CD4-positive, alpha-beta T cell (primary cell): ENCODE data around the gene DPAGT1. TPM values are rescaled to one million over a fixed set of nuclear protein-coding genes. Genes with fewer than 3 reads are reported as not detected.

Source experiments
- ATAC-seq: fragments of 200-7000 bp; cut with Tn5 transposase; one replicate; pipeline ENCODE4 v1.10.0; 2022; ENCODE audit warnings: mild to moderate bottlenecking; ENCODE audit not compliant: poor library complexity
- CTCF ChIA-PET: fragments of 350-600 bp; sonication (Branson Sonifier 250); formaldehyde crosslinking; loops from one replicate; lab custom pipeline; 2021; ENCODE audit warnings: antibody characterized with exemption, inconsistent platforms; lab: Charles Lee
- POLR2A ChIA-PET: fragments of 350-600 bp; sonication (Branson Sonifier 250); formaldehyde crosslinking; loops from one replicate; lab custom pipeline; 2021; ENCODE audit warnings: antibody characterized with exemption, inconsistent platforms; lab: Charles Lee
- DNase-seq, 14 experiments: peaks; one replicate each; pipeline ENCODE4 v3.0.0-alpha.2; 2013 to 2020; ENCODE audit warnings: mixed read lengths in 2 of 14
- H3K27ac ChIP-seq, 2 donors: one replicate each; pipeline versions ENCODE4 v1.5.1 to v1.7.0; 2013; ENCODE audit warnings: low read length in 2 of 2, low read depth in 1 of 2, mild to moderate bottlenecking in 1 of 2
- H3K27me3 ChIP-seq, 2 experiments: 1 replicate in 1 of 2; 2 replicates in 1 of 2; pipeline versions ENCODE4 v1.6.1 to v1.7.0; 2013; ENCODE audit warnings: low read length in 2 of 2, control low read depth in 1 of 2, mild to moderate bottlenecking in 1 of 2, moderate library complexity in 1 of 2; ENCODE audit not compliant: insufficient read depth in 2 of 2, control insufficient read depth in 1 of 2
- H3K36me3 ChIP-seq: one replicate; pipeline ENCODE4 v1.6.1; 2013; ENCODE audit warnings: low read length, control low read depth; ENCODE audit not compliant: insufficient read depth
- H3K4me1 ChIP-seq: one replicate; pipeline ENCODE4 v1.6.1; 2013; ENCODE audit warnings: low read length, control low read depth; ENCODE audit not compliant: insufficient read depth
- H3K4me3 ChIP-seq: one replicate; pipeline ENCODE4 v1.5.1; 2013; ENCODE audit warnings: mild to moderate bottlenecking, low read length, moderate library complexity
- H3K9me3 ChIP-seq, 2 experiments: 1 replicate in 1 of 2; 2 replicates in 1 of 2; pipeline versions ENCODE4 v1.6.1 to v1.7.0; 2013; ENCODE audit warnings: low read length in 2 of 2, mild to moderate bottlenecking in 2 of 2, control low read depth in 1 of 2, moderate library complexity in 1 of 2; ENCODE audit not compliant: control insufficient read depth in 1 of 2, insufficient read depth in 1 of 2
- H3K27ac Mint-ChIP-seq: one replicate; pipeline ENCODE4 v1.8.0; 2020; ENCODE audit warnings: mixed read lengths
- H3K27me3 Mint-ChIP-seq: one replicate; pipeline ENCODE4 v1.8.0; 2021; ENCODE audit warnings: mixed read lengths
- H3K36me3 Mint-ChIP-seq: one replicate; pipeline ENCODE4 v1.8.0; 2021; ENCODE audit warnings: low read depth, mixed read lengths
- H3K4me1 Mint-ChIP-seq: one replicate; pipeline ENCODE4 v1.8.0; 2021; ENCODE audit warnings: low read depth, mixed read lengths
- H3K4me3 Mint-ChIP-seq: one replicate; pipeline ENCODE4 v1.8.0; 2020; ENCODE audit warnings: mild to moderate bottlenecking, mixed read lengths
- H3K9me3 Mint-ChIP-seq: one replicate; pipeline ENCODE4 v1.8.0; 2020; ENCODE audit warnings: mixed read lengths
- CTCF ChIP-seq: fragments of 200-600 bp; IDR thresholded peaks from one replicate; pipeline ENCODE4 v1.8.0; 2022; ENCODE audit warnings: antibody characterized with exemption, mild to moderate bottlenecking
- intact Hi-C, 2 experiments: fragments of 100-400 bp; cut with DNase I in 1 of 2; cut with micrococcal nuclease in 1 of 2; formaldehyde crosslinking; loops; one replicate each; pipeline versions ENCODE4 v1.15.1 to v1.9.0; 2023 to 2025; cut with DNase I, micrococcal nuclease
- total RNA-seq, 174 experiments: library from RNA in 2 of 174; stranded (reverse) in 2 of 174; gene quantifications; one replicate each; pipeline ENCODE4 v1.2.3 and lab custom pipeline; 2021 to 2026

Gene DPAGT1
- total RNA-seq, 2 experiments from 2014 or later, result 9.5 to 11.7 TPM

GRCh38 chr11:119108857-119109221 is 7.2 kb upstream of the DPAGT1 start:
- intact Hi-C loops, result loop anchor here (2.0 to 10.0 kb wide), 3 partner anchors 14 to 534 kb away; partner anchors contain the start of gene ARCN1 (in 1 of the 2)
- H3K27me3 ChIP-seq, result no peaks in the 10 kb centered on the region

GRCh38 chr11:119108146-119108856 is 6.6 kb upstream of the DPAGT1 start:
- peak overlapping the region; percentile 43 to 72 for H3K27ac ChIP-seq
- POLR2A ChIA-PET, result interaction anchor here (1.0 to 3.7 kb wide), 9 partner anchors 7 to 169 kb away, joined by 3 to 38 read pairs (median 19); partner anchors contain the start of genes HINFP, RPS25, TRAPPC4 and VPS11
- no peaks in the 10 kb centered on the region for H3K27me3 ChIP-seq
- DNase-seq, result peak in 8 of 14 experiments; percentile 16 to 64 (median 44)
- no peaks in the 10 kb centered on the region for H3K9me3 Mint-ChIP-seq
- H3K4me3 ChIP-seq, result peak overlapping the region; percentile 92
- CTCF ChIA-PET, result interaction anchor here (0.6 to 1.0 kb wide), 2 partner anchors 75 to 230 kb away, joined by 3 read pairs; no protein-coding TSS in a partner anchor
- H3K4me3 Mint-ChIP-seq, result peak overlapping the region; percentile 81
- no peaks in the 10 kb centered on the region for H3K27me3 Mint-ChIP-seq
- no peaks in the 10 kb centered on the region for H3K9me3 ChIP-seq
- intact Hi-C loops, result loop anchor here (2.0 to 10.0 kb wide), 3 partner anchors 14 to 534 kb away; partner anchors contain the start of gene ARCN1 (in 1 of the 2)
- H3K36me3 Mint-ChIP-seq, result peaks cover 45% of the 10 kb centered on the region
- peaks cover 34% of the 10 kb centered on the region for H3K36me3 ChIP-seq
- peaks cover 39% of the 10 kb centered on the region for H3K4me1 ChIP-seq
- TF ChIP-seq CTCF, result no peak
- ATAC-seq, result peak; percentile 51
- peaks cover 50% of the 10 kb centered on the region for H3K4me1 Mint-ChIP-seq
- H3K27ac Mint-ChIP-seq, result peak overlapping the region; percentile 82

More at GRCh38 chr11:119108857-119109221, 7.2 kb upstream of the DPAGT1 start:
- POLR2A ChIA-PET, result interaction anchor here (1.0 to 3.7 kb wide), 8 partner anchors 10 to 168 kb away, joined by 3 to 33 read pairs (median 6); partner anchors contain the start of genes HINFP, HMBS, RPS25 and TRAPPC4
- ATAC-seq (no peak), DNase-seq (no peak)
- Mint-ChIP-seq H3K9me3 (no peaks in the 10 kb centered on the region), H3K36me3 (peaks cover 50% of the 10 kb centered on the region), H3K4me3 (peak overlapping the region; percentile 81), H3K27me3 (no peaks in the 10 kb centered on the region), H3K27ac (peak overlapping the region; percentile 82), H3K4me1 (peaks cover 47% of the 10 kb centered on the region)
- no peak for TF ChIP-seq CTCF
- H3K27ac ChIP-seq, result peak overlapping the region; percentile 55 to 72
- CTCF ChIA-PET, result interaction anchor here (0.6 kb wide), 1 partner anchor 76 kb away, joined by 3 read pairs; no protein-coding TSS in a partner anchor
- peak overlapping the region; percentile 92 for H3K4me3 ChIP-seq
- H3K4me1 ChIP-seq, result peaks cover 43% of the 10 kb centered on the region
- H3K9me3 ChIP-seq, result no peaks in the 10 kb centered on the region
- H3K36me3 ChIP-seq, result peaks cover 39% of the 10 kb centered on the region

DNA sequence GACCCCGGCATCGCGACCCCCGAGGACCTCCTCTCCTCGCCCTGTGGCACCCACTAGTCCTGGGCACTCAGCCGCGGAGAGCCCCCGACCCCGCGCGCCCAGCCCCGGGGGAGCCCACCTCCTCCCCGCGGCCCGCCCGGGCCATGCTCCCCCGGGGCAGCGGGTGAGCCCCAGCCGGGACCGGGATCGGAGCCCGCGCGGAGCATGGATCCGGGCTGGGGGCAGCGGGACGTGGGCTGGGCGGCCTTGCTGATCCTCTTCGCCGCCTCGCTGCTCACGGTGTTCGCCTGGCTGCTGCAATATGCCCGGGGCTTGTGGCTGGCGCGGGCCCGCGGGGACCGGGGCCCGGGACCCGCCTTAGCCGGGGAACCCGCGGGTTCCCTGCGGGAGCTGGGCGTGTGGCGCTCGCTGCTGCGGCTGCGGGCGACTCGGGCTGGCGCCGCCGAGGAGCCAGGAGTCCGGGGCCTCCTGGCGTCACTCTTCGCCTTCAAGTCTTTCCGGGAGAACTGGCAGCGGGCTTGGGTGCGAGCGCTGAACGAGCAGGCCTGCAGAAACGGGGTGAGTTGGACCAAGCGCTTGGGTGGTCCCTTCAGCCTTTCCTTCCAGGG is 6.0 kb upstream of the DPAGT1 start:
- Histone ChIP-seq H3K4me3 (peak overlapping the region; percentile 92), H3K27ac (peak overlapping the region; percentile 43 to 72), H3K9me3 (no peaks in the 10 kb centered on the region), H3K36me3 (peaks cover 27% of the 10 kb centered on the region), H3K4me1 (peaks cover 45% of the 10 kb centered on the region), H3K27me3 (no peaks in the 10 kb centered on the region)
- H3K4me3 Mint-ChIP-seq, result peak overlapping the region; percentile 89
- peak in 4 of 14 experiments; percentile 22 to 52 (median 33) for DNase-seq
- peaks cover 50% of the 10 kb centered on the region for H3K4me1 Mint-ChIP-seq
- peak; percentile 15 for ATAC-seq
- ChIA-PET POLR2A (interaction anchor here (1.0 to 3.7 kb wide), 9 partner anchors 8 to 317 kb away, joined by 3 to 38 read pairs (median 11); partner anchors contain the start of genes DDX6, HINFP, RPS25 and SLC37A4), CTCF (interaction anchor here (1.0 to 1.6 kb wide), 3 partner anchors 11 to 231 kb away, joined by 3 to 7 read pairs (median 4); a partner anchor contains a TSS)
- H3K36me3 Mint-ChIP-seq, result peaks cover 38% of the 10 kb centered on the region
- no peak for TF ChIP-seq CTCF
- H3K9me3 Mint-ChIP-seq, result no peaks in the 10 kb centered on the region
- intact Hi-C loops, result loop anchor here (2.0 to 10.0 kb wide), 3 partner anchors 15 to 533 kb away; partner anchors contain the start of gene ARCN1 (in 1 of the 2)
- H3K27me3 Mint-ChIP-seq, result no peaks in the 10 kb centered on the region
- H3K27ac Mint-ChIP-seq, result peak overlapping the region; percentile 82
